ENCODE data around the gene TMEM145.

Gene TMEM145

GRCh38 chr19:42362891-42363440 is 49.9 kb downstream of the TMEM145 start:
- H3K9me3 ChIP-seq (ENCODE audit: insufficient read depth, low read depth, low read length): no peaks in the 10 kb centered on the region; the same call in 1 of the 2 replicates
- no peaks in the 10 kb centered on the region for H4K20me1 ChIP-seq (ENCODE audit: insufficient read depth, low read length, poor library complexity, severe bottlenecking)
- no peak overlapping the region for H3K9ac ChIP-seq (ENCODE audit: low read depth, low read length, poor library complexity, severe bottlenecking)
- no peak overlapping the region for H3K4me2 ChIP-seq (ENCODE audit: low read depth, low read length, poor library complexity, severe bottlenecking)
- H2AFZ ChIP-seq (ENCODE audit: low read length): no peak overlapping the region
- no peaks in the 10 kb centered on the region; the same call in 1 of the 2 replicates for H3K36me3 ChIP-seq (ENCODE audit: insufficient read depth, low read length)
- H3K4me1 ChIP-seq (ENCODE audit: insufficient read depth, low read length, poor library complexity, severe bottlenecking): peaks cover 9% of the 10 kb centered on the region
- TF ChIP-seq EZH2phosphoT487 (IDR thresholded peaks at IDR 0.05; ENCODE audit: borderline replicate concordance): no peak
- TF ChIP-seq, protein P1, sequence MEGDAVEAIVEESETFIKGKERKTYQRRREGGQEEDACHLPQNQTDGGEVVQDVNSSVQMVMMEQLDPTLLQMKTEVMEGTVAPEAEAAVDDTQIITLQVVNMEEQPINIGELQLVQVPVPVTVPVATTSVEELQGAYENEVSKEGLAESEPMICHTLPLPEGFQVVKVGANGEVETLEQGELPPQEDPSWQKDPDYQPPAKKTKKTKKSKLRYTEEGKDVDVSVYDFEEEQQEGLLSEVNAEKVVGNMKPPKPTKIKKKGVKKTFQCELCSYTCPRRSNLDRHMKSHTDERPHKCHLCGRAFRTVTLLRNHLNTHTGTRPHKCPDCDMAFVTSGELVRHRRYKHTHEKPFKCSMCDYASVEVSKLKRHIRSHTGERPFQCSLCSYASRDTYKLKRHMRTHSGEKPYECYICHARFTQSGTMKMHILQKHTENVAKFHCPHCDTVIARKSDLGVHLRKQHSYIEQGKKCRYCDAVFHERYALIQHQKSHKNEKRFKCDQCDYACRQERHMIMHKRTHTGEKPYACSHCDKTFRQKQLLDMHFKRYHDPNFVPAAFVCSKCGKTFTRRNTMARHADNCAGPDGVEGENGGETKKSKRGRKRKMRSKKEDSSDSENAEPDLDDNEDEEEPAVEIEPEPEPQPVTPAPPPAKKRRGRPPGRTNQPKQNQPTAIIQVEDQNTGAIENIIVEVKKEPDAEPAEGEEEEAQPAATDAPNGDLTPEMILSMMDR (conservative IDR thresholded peaks at IDR 0.05; ENCODE audit: low read length): no peak
- H3K9me2 ChIP-seq (replicated peaks; ENCODE audit: low read depth, low read length): no peaks in the 10 kb centered on the region
- H3K4me3 ChIP-seq (ENCODE audit: low read length, poor library complexity, severe bottlenecking): no peak overlapping the region
- H3K27me3 ChIP-seq (ENCODE audit: insufficient read depth, low read length, poor library complexity, severe bottlenecking): no peaks in the 10 kb centered on the region
- H3F3A ChIP-seq (ENCODE audit: low read depth): no peaks in the 10 kb centered on the region
- no peaks in the 10 kb centered on the region for H3K79me2 ChIP-seq (ENCODE audit: insufficient read depth, low read length)

DNA sequence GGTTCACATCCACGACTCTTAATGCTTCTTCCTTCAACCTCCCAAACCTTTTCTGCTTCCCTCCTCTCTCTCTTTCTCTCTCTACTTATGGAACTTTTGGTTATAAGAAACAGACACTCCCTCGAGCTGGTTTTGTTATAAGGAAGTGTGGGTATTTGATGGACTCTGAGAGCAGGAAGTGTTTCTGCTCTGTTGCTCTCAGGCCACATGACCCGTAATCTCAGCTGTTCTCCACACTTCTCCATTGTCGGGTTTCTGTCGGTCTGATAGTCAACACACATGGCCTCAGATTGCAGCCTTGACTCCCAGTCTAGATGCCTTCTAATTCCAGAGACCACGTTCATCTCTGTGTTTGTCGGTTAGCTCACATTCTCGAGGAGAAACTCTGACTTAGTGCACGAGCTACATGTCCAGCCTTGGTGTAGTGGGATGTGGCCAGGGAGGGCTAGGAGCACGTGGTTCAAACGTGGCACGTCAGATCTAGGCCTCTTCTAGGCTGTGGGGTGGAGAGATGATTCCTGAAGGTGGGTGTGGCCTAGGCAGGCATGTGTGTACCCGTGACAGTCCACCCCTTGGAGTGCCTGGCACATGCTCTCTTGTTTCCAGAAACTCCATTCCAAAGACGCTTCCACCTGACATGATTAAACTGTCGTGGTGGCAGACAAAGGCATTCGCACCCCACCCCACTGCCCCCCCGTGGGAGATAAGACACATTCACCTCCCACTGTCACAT is 50.7 kb downstream of the TMEM145 start:
- Histone ChIP-seq H3K36me3 (ENCODE audit: insufficient read depth, low read length) (no peaks in the 10 kb centered on the region; the same call in 1 of the 2 replicates), H3K4me2 (ENCODE audit: low read depth, low read length, poor library complexity, severe bottlenecking) (no peak overlapping the region), H3K4me3 (ENCODE audit: low read length, poor library complexity, severe bottlenecking) (no peak overlapping the region), H4K20me1 (ENCODE audit: insufficient read depth, low read length, poor library complexity, severe bottlenecking) (no peaks in the 10 kb centered on the region), H3K9me3 (ENCODE audit: insufficient read depth, low read depth, low read length) (no peaks in the 10 kb centered on the region; the same call in 1 of the 2 replicates), H3K27me3 (ENCODE audit: insufficient read depth, low read length, poor library complexity, severe bottlenecking) (no peaks in the 10 kb centered on the region), H3F3A (ENCODE audit: low read depth) (no peaks in the 10 kb centered on the region), H3K9me2 (replicated peaks; ENCODE audit: low read depth, low read length) (no peaks in the 10 kb centered on the region), H2AFZ (ENCODE audit: low read length) (no peak overlapping the region), H3K79me2 (ENCODE audit: insufficient read depth, low read length) (no peaks in the 10 kb centered on the region), H3K9ac (ENCODE audit: low read depth, low read length, poor library complexity, severe bottlenecking) (no peak overlapping the region), H3K4me1 (ENCODE audit: insufficient read depth, low read length, poor library complexity, severe bottlenecking) (peaks cover 9% of the 10 kb centered on the region)
- TF ChIP-seq, protein P1 (conservative IDR thresholded peaks at IDR 0.05; ENCODE audit: low read length): no peak
- TF ChIP-seq EZH2phosphoT487 (IDR thresholded peaks at IDR 0.05; ENCODE audit: borderline replicate concordance): no peak

DNA sequence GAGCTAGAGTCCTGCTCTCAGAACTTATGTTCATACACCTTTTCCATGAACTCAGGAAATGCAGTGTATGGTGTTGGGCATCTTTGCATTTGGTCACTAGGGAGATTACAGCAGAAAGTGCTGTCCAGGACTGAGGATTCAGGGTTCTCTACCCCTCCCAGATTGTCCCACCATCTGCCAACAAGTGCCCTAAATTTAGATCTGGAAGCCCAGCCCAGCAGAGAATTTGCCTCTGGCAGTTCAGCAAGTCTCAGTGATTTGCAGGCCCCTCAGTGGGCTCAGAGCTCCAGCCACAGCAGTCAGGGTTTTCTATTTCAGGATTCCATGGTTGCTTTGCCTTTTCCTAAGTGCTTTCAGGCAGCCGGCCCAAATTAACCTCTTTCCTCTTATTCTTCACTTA is 53.6 kb downstream of the TMEM145 start:
- H3K4me3 ChIP-seq (ENCODE audit: low read length, poor library complexity, severe bottlenecking): no peak overlapping the region
- H3K27me3 ChIP-seq (ENCODE audit: insufficient read depth, low read length, poor library complexity, severe bottlenecking): no peaks in the 10 kb centered on the region
- H3F3A ChIP-seq (ENCODE audit: low read depth): no peaks in the 10 kb centered on the region
- H3K9ac ChIP-seq (ENCODE audit: low read depth, low read length, poor library complexity, severe bottlenecking): no peak overlapping the region
- H3K4me1 ChIP-seq (ENCODE audit: insufficient read depth, low read length, poor library complexity, severe bottlenecking): peaks cover 9% of the 10 kb centered on the region
- no peak overlapping the region for H2AFZ ChIP-seq (ENCODE audit: low read length)
- no peaks in the 10 kb centered on the region for H3K9me2 ChIP-seq (replicated peaks; ENCODE audit: low read depth, low read length)
- TF ChIP-seq EZH2phosphoT487 (IDR thresholded peaks at IDR 0.05; ENCODE audit: borderline replicate concordance): no peak
- TF ChIP-seq, protein P1 (conservative IDR thresholded peaks at IDR 0.05; ENCODE audit: low read length): no peak
- H4K20me1 ChIP-seq (ENCODE audit: insufficient read depth, low read length, poor library complexity, severe bottlenecking): no peaks in the 10 kb centered on the region
- H3K9me3 ChIP-seq (ENCODE audit: insufficient read depth, low read depth, low read length): no peaks in the 10 kb centered on the region; the same call in 1 of the 2 replicates
- no peak overlapping the region for H3K4me2 ChIP-seq (ENCODE audit: low read depth, low read length, poor library complexity, severe bottlenecking)
- no peaks in the 10 kb centered on the region; the same call in 1 of the 2 replicates for H3K36me3 ChIP-seq (ENCODE audit: insufficient read depth, low read length)
- H3K79me2 ChIP-seq (ENCODE audit: insufficient read depth, low read length): no peaks in the 10 kb centered on the region

Data from Loucy (cell line).